ENCODE measurements around the gene FOXO6. TPM values are rescaled to one million over a fixed set of nuclear protein-coding genes. Genes with fewer than 3 reads are reported as not detected.
A peak's percentile ranks its signal among the peaks of the same experiment; 100 is the strongest.

FOXO6 gene
- total and polyA plus RNA-seq, 9 of the 15 experiments (the other 6 are each of a cell fraction or from before 2014, with no cell fraction given) = 0.04 to 0.31 (median 0.12) TPM; not detected in 5

GRCh38 chr1:41371630-41372599 lies 10.7 kb downstream of the FOXO6 start (continued):
- TF ChIP-seq HINFP (tag; conservative IDR thresholded peaks at IDR 0.05; ENCODE audit: low read depth) = 0 out of 2 replicates have a peak, but pooled peaks have one; percentile 20
- TF ChIP-seq ZNF444 (CRISPR knock-in tag; IDR thresholded peaks at IDR 0.05) = no peak
- no peak for TF ChIP-seq KHSRP (IDR thresholded peaks at IDR 0.05)
- TF ChIP-seq ESRRA (IDR thresholded peaks at IDR 0.05; ENCODE audit: borderline replicate concordance, low read depth) = peak; percentile 94
- peak; percentile 60 for TF ChIP-seq RBBP5 (IDR thresholded peaks at IDR 0.05; ENCODE audit: borderline replicate concordance, insufficient read depth, low read length, poor library complexity, severe bottlenecking)
- TF ChIP-seq ZNF449 (CRISPR knock-in tag; IDR thresholded peaks at IDR 0.05) = no peak
- no peak for TF ChIP-seq ZSCAN29 (IDR thresholded peaks at IDR 0.05)
- no peak for TF ChIP-seq NELFE (IDR thresholded peaks at IDR 0.05; ENCODE audit: insufficient read depth, insufficient read length)
- TF ChIP-seq ARNT (IDR thresholded peaks at IDR 0.05) = no peak
- TF ChIP-seq MAFF (IDR thresholded peaks at IDR 0.05; ENCODE audit: low read length) = no peak
- no peak for TF ChIP-seq HBP1 (CRISPR knock-in tag; IDR thresholded peaks at IDR 0.05)
- no peak for TF ChIP-seq NR2C1 (IDR thresholded peaks at IDR 0.05)
- peak; percentile 65 for TF ChIP-seq NR2C1 (tag; IDR thresholded peaks at IDR 0.05)
- TF ChIP-seq VEZF1 (CRISPR knock-in tag; IDR thresholded peaks at IDR 0.05) = peak; percentile 22; the same call in 1 of the 2 replicates
- TF ChIP-seq KDM4B (IDR thresholded peaks at IDR 0.05; ENCODE audit: borderline replicate concordance in 2 of 2, low read depth in 1 of 2) = no peak
- TF ChIP-seq LEF1 (IDR thresholded peaks at IDR 0.05) = peak; percentile 78; the same call in 1 of the 2 replicates
- TF ChIP-seq, protein P1, sequence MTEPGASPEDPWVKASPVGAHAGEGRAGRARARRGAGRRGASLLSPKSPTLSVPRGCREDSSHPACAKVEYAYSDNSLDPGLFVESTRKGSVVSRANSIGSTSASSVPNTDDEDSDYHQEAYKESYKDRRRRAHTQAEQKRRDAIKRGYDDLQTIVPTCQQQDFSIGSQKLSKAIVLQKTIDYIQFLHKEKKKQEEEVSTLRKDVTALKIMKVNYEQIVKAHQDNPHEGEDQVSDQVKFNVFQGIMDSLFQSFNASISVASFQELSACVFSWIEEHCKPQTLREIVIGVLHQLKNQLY (CRISPR knock-in tag; conservative IDR thresholded peaks at IDR 0.05) = no peak
- TF ChIP-seq RAD21 (CRISPR knock-in tag; conservative IDR thresholded peaks at IDR 0.05 in 1 of 2, IDR thresholded peaks at IDR 0.05 in 1 of 2) = no peak
- no peak for TF ChIP-seq ZNF584 (CRISPR knock-in tag; IDR thresholded peaks at IDR 0.05; ENCODE audit: low read depth)

Measured in K562 (cell line).